DMS53 (cell line): ENCODE data around the gene ZIC4.

Source experiments
- DNase-seq: peaks from one replicate; lab custom pipeline; 2025; lab: John Stamatoyannopoulos, UW

The ZIC4 gene

GRCh38 chr3:147390589-147391569 lies 15.5 kb downstream of the ZIC4 start:
- DNase-seq: no peak

- peak; percentile 24 for DNase-seq
These were observed 16.6 kb downstream of the ZIC4 start for GRCh38 chr3:147389717-147390116.

- peak; percentile 34 for DNase-seq
These were observed 17.4 kb downstream of the ZIC4 start for GRCh38 chr3:147388700-147389580.

DNA sequence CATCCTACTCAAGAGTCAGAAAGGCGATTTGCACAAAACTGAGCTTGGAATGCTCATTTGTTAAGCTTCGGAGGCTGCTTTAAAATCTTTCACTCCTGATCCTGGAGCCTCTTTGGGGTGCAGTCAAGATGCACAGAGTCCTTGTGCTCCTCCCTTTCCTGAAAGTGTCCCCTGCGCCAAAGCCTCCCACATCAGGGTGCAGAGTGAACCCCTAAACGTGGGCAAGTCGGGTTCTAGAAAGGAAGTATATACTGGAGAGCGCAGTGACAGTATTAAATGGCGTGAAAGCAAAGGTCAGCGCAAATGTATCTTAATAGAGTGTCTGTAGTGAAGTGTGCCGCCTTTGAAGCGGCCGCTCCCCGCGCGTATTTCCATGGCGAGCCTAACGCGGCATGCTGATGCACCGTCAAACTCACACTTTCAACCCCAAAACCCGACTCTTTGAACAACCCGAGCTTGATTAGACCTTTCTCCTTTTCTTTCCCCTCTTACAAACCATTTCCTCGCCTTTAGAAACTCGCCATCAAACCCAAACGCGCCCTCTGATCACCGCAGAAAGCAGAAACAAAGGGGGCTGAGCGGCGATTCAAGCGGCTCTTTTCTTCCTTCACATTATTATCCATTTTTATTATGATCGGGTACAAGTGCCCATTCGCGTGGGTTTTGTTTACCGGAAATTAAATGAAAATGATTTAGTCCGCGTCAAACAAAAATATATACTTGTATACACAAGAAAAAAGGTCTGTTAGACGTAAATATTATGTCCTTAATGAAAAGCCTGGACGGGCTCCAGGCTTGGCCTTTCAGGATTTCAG lies 18.3 kb downstream of the ZIC4 start:
- peak; percentile 25 for DNase-seq

DNA sequence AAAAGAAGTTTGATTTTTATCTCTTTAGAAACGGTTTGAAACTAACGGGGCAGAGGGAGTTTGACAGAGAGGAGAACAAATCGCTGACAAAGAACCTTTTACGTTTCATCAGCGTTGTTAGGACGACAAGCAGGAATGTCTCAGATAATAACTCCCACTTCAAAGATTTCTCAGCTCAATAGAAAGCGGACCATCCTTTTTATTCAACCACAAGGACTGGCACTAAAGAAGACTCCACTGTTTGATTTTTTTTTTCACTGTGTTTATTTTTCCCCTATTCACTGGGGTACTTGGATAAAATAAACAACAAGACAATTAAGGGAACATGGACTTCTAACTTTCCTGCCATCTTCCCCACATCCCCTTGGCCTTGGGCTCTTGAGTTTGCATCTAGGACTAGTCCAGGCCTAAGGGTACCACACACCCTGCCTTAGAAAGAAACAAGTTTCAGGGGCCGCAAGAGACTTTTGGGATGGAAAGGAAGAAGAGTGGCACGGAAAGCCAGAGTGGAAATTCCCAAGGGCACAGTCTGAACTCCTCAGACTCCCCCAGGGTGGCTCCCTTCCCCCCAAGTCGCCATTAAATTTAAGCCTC lies 19.0 kb downstream of the ZIC4 start:
- no peak for DNase-seq

- no peak for DNase-seq
These were observed 21.0 kb downstream of the ZIC4 start for GRCh38 chr3:147385059-147386012.

DNA sequence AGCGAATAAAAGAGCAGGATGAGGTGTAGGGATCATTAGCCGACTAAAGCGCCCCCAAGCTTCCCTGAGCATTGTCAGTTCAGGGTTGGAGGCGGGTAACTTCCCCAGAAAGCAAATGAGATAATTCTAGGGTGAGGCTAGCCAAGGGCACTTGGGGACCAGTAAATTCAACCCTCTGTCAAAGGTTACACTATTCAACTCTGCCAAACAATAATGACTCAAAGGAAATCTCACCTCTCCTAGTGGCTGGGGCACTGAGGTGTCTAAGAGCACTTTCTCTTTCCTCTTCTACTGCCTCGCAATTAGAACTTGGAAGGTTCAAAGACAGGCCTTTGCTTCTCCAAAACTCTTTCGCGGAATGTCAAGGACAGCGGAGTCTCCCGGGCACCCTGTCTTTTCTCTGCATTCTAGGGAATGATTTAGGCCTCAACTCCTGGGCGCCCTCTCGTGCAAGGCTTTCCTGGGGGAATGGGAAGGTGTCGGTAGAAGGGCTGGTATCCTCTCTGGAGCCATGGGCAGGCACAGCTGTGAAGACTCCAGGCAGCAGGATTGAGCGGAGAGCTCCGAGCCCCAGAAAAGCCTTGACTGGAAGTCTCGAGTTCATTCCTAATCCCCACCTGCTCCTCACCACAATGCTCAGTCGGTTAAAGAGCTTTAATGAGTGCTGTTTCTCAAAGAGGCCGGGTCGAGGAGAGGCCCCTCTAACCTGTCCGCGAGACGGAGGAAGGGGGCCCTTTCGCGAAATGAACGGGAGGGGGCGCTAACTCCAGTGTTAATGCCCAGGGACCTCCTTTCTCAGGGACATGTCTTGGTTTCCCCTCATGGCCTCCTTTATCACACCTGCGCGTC lies 21.9 kb downstream of the ZIC4 start:
- no peak for DNase-seq

DNA sequence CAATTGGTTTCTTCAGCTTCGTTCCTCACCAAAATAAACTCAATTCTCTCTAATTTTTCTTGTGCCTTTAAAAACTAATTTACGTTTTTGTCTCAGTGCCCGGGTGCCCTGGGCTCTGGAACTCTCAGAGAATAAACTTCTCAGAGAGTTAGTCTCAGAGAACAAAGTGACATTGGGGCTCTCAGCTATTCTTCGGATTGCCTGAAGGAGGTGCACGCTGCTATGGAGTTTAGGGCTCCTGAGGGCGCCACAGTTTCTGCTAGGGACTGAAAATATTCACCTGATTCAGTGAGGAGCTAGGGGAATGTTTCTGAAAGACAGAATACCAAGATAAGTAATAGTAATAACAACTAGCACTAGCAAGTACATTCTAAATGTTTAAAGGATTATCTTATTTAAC lies 22.7 kb downstream of the ZIC4 start:
- peak; percentile 34 for DNase-seq

DNA sequence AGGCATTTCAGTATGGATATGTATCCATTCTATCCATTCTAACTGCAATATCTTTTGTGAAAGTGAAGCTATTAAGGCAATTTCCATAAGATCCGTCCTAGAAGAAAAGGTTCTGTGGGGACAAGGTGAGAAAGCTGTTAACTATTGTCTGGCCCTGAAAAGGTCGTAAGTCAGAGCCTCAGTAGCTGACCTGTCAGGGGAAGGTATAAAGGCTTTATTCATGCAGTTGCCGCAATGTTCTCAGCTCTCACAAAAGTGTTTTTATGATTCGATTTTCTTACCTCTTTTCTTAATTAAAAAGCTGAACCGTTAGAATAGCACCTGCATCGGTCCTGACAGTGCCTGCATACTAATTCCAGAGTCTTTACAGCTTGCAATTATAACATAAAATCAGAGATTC lies 24.7 kb downstream of the ZIC4 start:
- DNase-seq: no peak

GRCh38 chr3:147380977-147381376 lies 25.4 kb downstream of the ZIC4 start:
- DNase-seq: no peak

DNA sequence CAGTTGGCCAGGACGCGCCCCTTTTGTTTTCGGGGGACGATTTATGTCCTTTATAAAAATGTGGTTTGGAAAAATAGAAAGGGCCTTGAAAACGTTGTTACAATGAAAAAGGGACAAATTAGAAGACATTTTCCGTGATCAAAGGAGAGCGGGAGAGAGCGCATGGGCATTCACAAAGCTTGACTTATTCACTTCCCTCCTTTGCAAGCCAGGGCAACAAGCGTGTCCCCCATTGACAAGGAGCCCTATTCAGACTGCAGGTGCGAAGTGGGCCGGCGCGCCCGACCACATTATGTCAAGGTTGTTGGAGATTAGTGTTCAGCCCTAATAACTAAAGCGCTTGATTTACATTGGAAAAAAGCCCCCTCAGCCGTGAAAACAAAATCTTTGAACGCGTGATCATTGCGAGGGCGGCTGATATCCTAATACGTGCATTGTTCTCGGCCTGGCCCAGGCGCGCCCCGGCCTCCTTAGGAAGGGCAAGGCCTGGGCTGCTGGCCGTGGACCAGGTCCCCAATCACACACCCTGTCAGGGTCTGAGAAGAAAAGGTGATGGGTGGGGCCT lies 25.9 kb downstream of the ZIC4 start:
- DNase-seq: no peak

DNA sequence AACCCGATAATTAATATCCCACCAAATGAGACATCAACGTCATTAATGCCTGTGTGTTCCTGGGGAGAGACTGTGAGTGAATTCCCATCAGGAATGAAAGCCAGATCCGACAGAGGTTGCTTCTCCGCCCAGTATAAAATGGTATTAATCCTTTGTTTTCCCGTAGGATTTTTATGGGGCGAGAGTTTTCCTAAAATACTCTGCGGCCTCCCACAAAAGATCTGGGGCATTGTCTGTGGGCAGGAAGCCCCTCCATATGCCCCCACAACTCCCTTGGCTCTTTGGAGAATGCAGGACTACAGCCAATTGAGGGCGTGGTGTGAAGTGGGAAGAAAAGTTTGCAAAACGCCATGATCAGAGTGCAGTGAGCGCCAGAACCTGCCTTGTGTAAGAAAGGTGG lies 26.7 kb downstream of the ZIC4 start:
- DNase-seq: no peak

GRCh38 chr3:147377412-147378367 lies 28.7 kb downstream of the ZIC4 start:
- no peak for DNase-seq

DNA sequence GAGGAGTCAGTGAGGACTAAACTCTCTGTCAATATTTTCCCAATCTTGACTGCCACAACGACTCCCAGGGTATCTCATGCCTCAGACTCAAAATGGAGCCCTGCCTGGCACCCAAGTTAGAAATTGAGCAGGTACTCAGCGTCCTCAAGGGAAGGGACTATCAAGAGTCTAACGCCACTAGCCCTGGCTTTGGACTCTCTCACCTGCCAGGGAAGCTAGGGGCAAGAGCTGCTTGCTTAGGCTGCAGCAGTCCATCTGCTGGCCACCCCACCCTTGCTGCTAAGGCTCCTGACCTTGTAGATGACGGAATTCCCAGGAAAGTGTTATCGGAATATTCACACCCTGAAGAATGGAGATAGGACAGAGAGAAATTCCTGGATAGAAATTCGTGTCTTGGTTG lies 33.0 kb downstream of the ZIC4 start:
- no peak for DNase-seq

DNA sequence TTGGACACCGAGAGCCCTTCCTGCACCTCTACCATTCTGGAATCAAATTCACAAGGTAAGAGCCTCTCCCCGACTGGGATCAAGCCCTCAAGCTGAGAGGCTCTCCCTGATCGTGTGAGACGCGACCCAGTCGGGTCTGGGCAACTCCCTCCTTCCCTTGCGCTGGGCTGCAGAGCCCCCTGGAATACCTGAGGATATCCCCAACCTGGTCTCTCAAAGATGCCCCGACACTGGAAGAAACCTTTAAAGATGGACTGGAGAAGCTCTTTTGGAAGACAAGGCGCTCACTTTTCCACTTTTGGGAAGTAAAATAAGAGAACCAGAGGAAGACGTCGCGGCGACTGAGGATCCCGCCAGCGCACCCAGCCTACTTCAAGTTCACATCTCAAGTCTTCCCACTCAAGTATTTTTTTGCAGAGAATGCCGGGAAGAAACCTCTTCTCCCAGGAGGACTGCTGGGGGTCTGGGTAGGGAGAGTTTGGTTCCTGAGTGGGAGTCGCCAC lies 33.8 kb downstream of the ZIC4 start:
- no peak for DNase-seq

DNA sequence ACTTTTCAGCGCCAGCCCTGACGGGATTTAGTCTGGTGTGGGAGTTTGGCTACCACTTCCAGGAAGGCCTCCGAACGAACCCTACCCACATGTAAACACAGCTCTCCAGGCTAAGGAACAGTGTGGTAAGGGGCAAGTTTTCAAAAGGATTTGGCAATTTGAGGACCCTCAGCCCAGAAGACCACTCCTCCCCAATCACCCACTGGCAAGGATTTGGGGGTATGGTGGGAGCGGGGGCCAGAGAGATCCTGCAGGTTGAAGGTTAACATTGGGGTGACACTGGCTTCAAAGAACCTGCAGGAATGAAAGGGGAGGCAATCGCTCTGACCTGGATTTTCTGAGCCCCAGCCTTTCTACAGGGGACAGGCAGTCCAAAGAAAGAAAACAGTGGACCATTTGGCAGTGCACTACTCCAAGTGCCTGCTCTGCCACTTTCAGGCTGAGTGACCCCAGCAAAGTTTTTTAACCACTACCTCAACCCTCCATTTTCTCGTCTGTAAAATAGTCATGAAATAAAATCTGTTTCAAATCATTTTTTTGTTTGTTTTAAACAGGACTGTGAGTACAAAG lies 34.5 kb downstream of the ZIC4 start:
- no peak for DNase-seq

DNA sequence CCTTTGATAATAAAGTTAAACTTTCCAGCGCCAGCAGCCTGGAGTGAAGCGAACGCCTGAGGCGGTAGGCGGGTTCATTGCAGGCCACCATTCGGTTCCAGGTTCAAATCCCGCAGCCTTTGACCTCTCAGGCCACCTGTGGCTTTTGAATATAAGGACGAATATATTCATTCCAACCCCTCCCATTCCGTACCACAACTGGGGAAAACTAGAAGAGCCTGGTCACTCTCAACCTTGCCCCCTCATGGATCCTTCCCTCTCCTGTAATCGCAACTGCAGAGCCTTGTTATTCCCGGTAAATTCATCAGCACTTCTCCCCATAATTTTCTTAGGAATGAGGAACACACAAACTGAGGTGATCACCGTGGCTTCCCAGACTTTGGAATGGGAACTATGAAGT lies 35.2 kb downstream of the ZIC4 start:
- DNase-seq: no peak
